ENCODE results near the gene MYH13. TPM values are rescaled to one million over a fixed set of nuclear protein-coding genes. Genes with fewer than 3 reads are reported as not detected.
A peak's percentile ranks its signal among the peaks of the same experiment; 100 is the strongest.

Gene MYH13
- total RNA-seq, 2 experiments from 2014 or later: not detected

- CTCF ChIA-PET: no interaction called here
These were observed 68.0 kb downstream of the MYH13 start for GRCh38 chr17:10304758-10305300.

GRCh38 chr17:10297691-10298090 is 75.1 kb downstream of the MYH13 start:
- ChIA-PET CTCF (no interaction called here), POLR2A (no interaction called here)
- no peaks in the 10 kb centered on the region for H3K4me1 ChIP-seq (ENCODE audit: insufficient read depth, low read length)
- intact Hi-C loops (cut with DNase I, micrococcal nuclease): no loop called here
- H3K36me3 ChIP-seq (ENCODE audit: insufficient read depth, low read length): no peaks in the 10 kb centered on the region
- no peak for ATAC-seq (ENCODE audit: poor library complexity)
- TF ChIP-seq, protein P1, sequence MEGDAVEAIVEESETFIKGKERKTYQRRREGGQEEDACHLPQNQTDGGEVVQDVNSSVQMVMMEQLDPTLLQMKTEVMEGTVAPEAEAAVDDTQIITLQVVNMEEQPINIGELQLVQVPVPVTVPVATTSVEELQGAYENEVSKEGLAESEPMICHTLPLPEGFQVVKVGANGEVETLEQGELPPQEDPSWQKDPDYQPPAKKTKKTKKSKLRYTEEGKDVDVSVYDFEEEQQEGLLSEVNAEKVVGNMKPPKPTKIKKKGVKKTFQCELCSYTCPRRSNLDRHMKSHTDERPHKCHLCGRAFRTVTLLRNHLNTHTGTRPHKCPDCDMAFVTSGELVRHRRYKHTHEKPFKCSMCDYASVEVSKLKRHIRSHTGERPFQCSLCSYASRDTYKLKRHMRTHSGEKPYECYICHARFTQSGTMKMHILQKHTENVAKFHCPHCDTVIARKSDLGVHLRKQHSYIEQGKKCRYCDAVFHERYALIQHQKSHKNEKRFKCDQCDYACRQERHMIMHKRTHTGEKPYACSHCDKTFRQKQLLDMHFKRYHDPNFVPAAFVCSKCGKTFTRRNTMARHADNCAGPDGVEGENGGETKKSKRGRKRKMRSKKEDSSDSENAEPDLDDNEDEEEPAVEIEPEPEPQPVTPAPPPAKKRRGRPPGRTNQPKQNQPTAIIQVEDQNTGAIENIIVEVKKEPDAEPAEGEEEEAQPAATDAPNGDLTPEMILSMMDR (IDR thresholded peaks at IDR 0.05): no peak
- no peaks in the 10 kb centered on the region for H3K36me3 Mint-ChIP-seq (ENCODE audit: low read depth)
- no peak for DNase-seq
- no peak overlapping the region for H3K4me3 Mint-ChIP-seq
- H3K27me3 Mint-ChIP-seq: peaks cover 6% of the 10 kb centered on the region
- peaks cover 0 to 5% of the 10 kb centered on the region in 2 experiments for H3K9me3 ChIP-seq (ENCODE audit: control insufficient read depth in 1 of 2, insufficient read depth in 1 of 2, low read length in 2 of 2)
- H3K4me1 Mint-ChIP-seq (ENCODE audit: low read depth): no peaks in the 10 kb centered on the region
- no peak overlapping the region for H3K27ac Mint-ChIP-seq
- no peak overlapping the region for H3K27ac ChIP-seq (ENCODE audit: low read depth in 1 of 2, low read length in 2 of 2)
- no peaks in the 10 kb centered on the region for H3K9me3 Mint-ChIP-seq
- H3K4me3 ChIP-seq (ENCODE audit: low read length): no peak overlapping the region
- peaks cover 0 to 5% of the 10 kb centered on the region in 2 experiments for H3K27me3 ChIP-seq (ENCODE audit: control insufficient read depth in 1 of 2, insufficient read depth in 2 of 2, low read length in 2 of 2)

More at GRCh38 chr17:10304758-10305300, 68.0 kb downstream of the MYH13 start:
- Histone ChIP-seq H3K4me3 (ENCODE audit: low read length) (no peak overlapping the region), H3K4me1 (ENCODE audit: insufficient read depth, low read length) (no peaks in the 10 kb centered on the region), H3K9me3 (ENCODE audit: control insufficient read depth in 1 of 2, insufficient read depth in 1 of 2, low read length in 2 of 2) (peaks cover 0 to 22% of the 10 kb centered on the region in 2 experiments), H3K27ac (ENCODE audit: low read depth in 1 of 2, low read length in 2 of 2) (no peak overlapping the region), H3K27me3 (ENCODE audit: control insufficient read depth in 1 of 2, insufficient read depth in 2 of 2, low read length in 2 of 2) (peaks cover 0 to 5% of the 10 kb centered on the region in 2 experiments), H3K36me3 (ENCODE audit: insufficient read depth, low read length) (no peaks in the 10 kb centered on the region)
- Mint-ChIP-seq H3K9me3 (no peaks in the 10 kb centered on the region), H3K4me1 (ENCODE audit: low read depth) (no peaks in the 10 kb centered on the region), H3K4me3 (no peak overlapping the region), H3K27me3 (no peaks in the 10 kb centered on the region), H3K27ac (no peak overlapping the region), H3K36me3 (ENCODE audit: low read depth) (no peaks in the 10 kb centered on the region)
- POLR2A ChIA-PET: no interaction called here
- intact Hi-C loops (cut with DNase I, micrococcal nuclease): no loop called here
- ATAC-seq (ENCODE audit: poor library complexity) (no peak), DNase-seq (no peak)
- TF ChIP-seq, protein P1 (IDR thresholded peaks at IDR 0.05): no peak

- Mint-ChIP-seq H3K4me3 (no peak overlapping the region), H3K27ac (no peak overlapping the region), H3K4me1 (ENCODE audit: low read depth) (no peaks in the 10 kb centered on the region), H3K36me3 (ENCODE audit: low read depth) (no peaks in the 10 kb centered on the region), H3K27me3 (peaks cover 20% of the 10 kb centered on the region), H3K9me3 (no peaks in the 10 kb centered on the region)
- intact Hi-C loops (cut with DNase I, micrococcal nuclease): no loop called here
- ChIA-PET CTCF (no interaction called here), POLR2A (no interaction called here)
- H3K9me3 ChIP-seq (ENCODE audit: control insufficient read depth in 1 of 2, insufficient read depth in 1 of 2, low read length in 2 of 2): peaks cover 0 to 3% of the 10 kb centered on the region in 2 experiments
- peak in 4 of 14 experiments; percentile 11 to 37 (median 30) for DNase-seq
- TF ChIP-seq, protein P1 (IDR thresholded peaks at IDR 0.05): peak; percentile 12
- no peak overlapping the region for H3K4me3 ChIP-seq (ENCODE audit: low read length)
- no peaks in the 10 kb centered on the region for H3K4me1 ChIP-seq (ENCODE audit: insufficient read depth, low read length)
- H3K36me3 ChIP-seq (ENCODE audit: insufficient read depth, low read length): no peaks in the 10 kb centered on the region
- H3K27me3 ChIP-seq (ENCODE audit: control insufficient read depth in 1 of 2, insufficient read depth in 2 of 2, low read length in 2 of 2): peaks cover 0 to 5% of the 10 kb centered on the region in 2 experiments
- H3K27ac ChIP-seq (ENCODE audit: low read depth in 1 of 2, low read length in 2 of 2): no peak overlapping the region
- ATAC-seq (ENCODE audit: poor library complexity): no peak
These were observed 77.0 kb downstream of the MYH13 start for GRCh38 chr17:10295728-10296343.

Data from CD4-positive, alpha-beta T cell (primary cell).